IMR-90 (cell line): ENCODE data around the gene PRDM15. TPM values are rescaled to one million over a fixed set of nuclear protein-coding genes. Genes with fewer than 3 reads are reported as not detected.

Source experiments
- ATAC-seq: fragments of 200-7000 bp; cut with Tn5 transposase; 2 replicates; pipeline ENCODE4 v1.9.1; 2020; ENCODE audit warnings: low read depth, mild to moderate bottlenecking, moderate library complexity
- BruUV-seq: library from RNA; stranded (reverse); fragments of 400-500 nt; replicated peaks from 2 replicates; lab custom pipeline; 2021; lab: Mats Ljungman, UMichigan
- CTCF ChIA-PET: fragments of 300-600 bp; formaldehyde crosslinking; extraction: SDS; loops from one replicate; lab custom pipeline; 2021; ENCODE audit warnings: antibody characterized with exemption; lab: Yijun Ruan, JAX
- POLR2A ChIA-PET: fragments of 300-600 bp; sonication (Branson Sonifier 250); formaldehyde crosslinking; loops from one replicate; lab custom pipeline; 2022; ENCODE audit warnings: antibody characterized with exemption; ENCODE audit not compliant: unreplicated experiment; lab: Charles Lee
- DNase-seq: peaks from one replicate; pipeline ENCODE4 v3.0.0; 2013
- H2AFZ ChIP-seq: replicated peaks from 2 replicates; pipeline ENCODE3; 2013; ENCODE audit warnings: low read length, mild to moderate bottlenecking; ENCODE audit not compliant: poor library complexity
- H2AK5ac ChIP-seq: 2 replicates; pipeline ENCODE4 v1.6.1; 2013; ENCODE audit warnings: low read depth, low read length, inconsistent platforms
- H2AK9ac ChIP-seq: replicated peaks from 2 replicates; pipeline ENCODE3; 2013; ENCODE audit warnings: mild to moderate bottlenecking, low read depth, low read length, moderate library complexity; ENCODE audit not compliant: poor library complexity
- H2BK120ac ChIP-seq: 2 replicates; pipeline ENCODE4 v1.6.1; 2013; ENCODE audit warnings: low read depth, low read length, inconsistent platforms
- H2BK15ac ChIP-seq: 3 replicates; pipeline ENCODE4 v1.6.1; 2013; ENCODE audit warnings: low read depth, low read length, inconsistent platforms
- H2BK20ac ChIP-seq: 2 replicates; pipeline ENCODE4 v1.6.1; 2013; ENCODE audit warnings: low read depth, mild to moderate bottlenecking, inconsistent platforms, low read length, moderate library complexity
- H2BK5ac ChIP-seq: 2 replicates; pipeline ENCODE4 v1.6.1; 2013; ENCODE audit warnings: mild to moderate bottlenecking, low read depth, low read length, inconsistent platforms; ENCODE audit not compliant: poor library complexity, severe bottlenecking
- H3K14ac ChIP-seq: replicated peaks from 2 replicates; pipeline ENCODE4 v1.6.1; 2013; ENCODE audit warnings: low read depth, low read length, inconsistent platforms
- H3K18ac ChIP-seq: 2 replicates; pipeline ENCODE4 v1.6.1; 2013; ENCODE audit warnings: low read depth, low read length, control low read depth
- H3K23ac ChIP-seq: 2 replicates; pipeline ENCODE4 v1.6.1; 2013; ENCODE audit warnings: low read depth, low read length, inconsistent platforms
- H3K27ac ChIP-seq: 2 replicates; pipeline ENCODE4 v1.5.1; 2013; ENCODE audit warnings: mild to moderate bottlenecking, control low read depth, low read length; ENCODE audit not compliant: insufficient read depth
- H3K27me3 ChIP-seq: 2 replicates; pipeline ENCODE4 v1.6.1; 2013; ENCODE audit warnings: low read length; ENCODE audit not compliant: control insufficient read depth, insufficient read depth
- H3K36me3 ChIP-seq: 2 replicates; pipeline ENCODE4 v1.6.1; 2013; ENCODE audit warnings: low read length, mixed read lengths; ENCODE audit not compliant: control insufficient read depth, insufficient read depth
- H3K4ac ChIP-seq: 2 replicates; pipeline ENCODE4 v1.6.1; 2013; ENCODE audit warnings: low read depth, low read length, inconsistent platforms
- H3K4me1 ChIP-seq: 2 replicates; pipeline ENCODE4 v1.6.1; 2013; ENCODE audit warnings: low read length, mixed read lengths; ENCODE audit not compliant: control insufficient read depth, insufficient read depth
- H3K4me2 ChIP-seq: 2 replicates; pipeline ENCODE4 v1.6.1; 2013; ENCODE audit warnings: low read depth, mild to moderate bottlenecking, control low read depth, low read length, moderate library complexity
- H3K4me3 ChIP-seq: 2 replicates; pipeline ENCODE4 v1.5.1; 2013; ENCODE audit warnings: low read depth, mild to moderate bottlenecking, control low read depth, low read length, moderate library complexity; ENCODE audit not compliant: insufficient read depth
- H3K56ac ChIP-seq: 2 replicates; pipeline ENCODE4 v1.6.1; 2013; ENCODE audit warnings: low read length, inconsistent platforms; ENCODE audit not compliant: insufficient read depth; ENCODE audit errors: extremely low read depth
- H3K79me1 ChIP-seq, 2 experiments: 2 replicates each; pipeline ENCODE4 v1.6.1; 2013; ENCODE audit warnings: low read length in 2 of 2, inconsistent platforms in 1 of 2, low read depth in 1 of 2
- H3K9ac ChIP-seq: 2 replicates; pipeline ENCODE4 v1.6.1; 2013; ENCODE audit warnings: low read depth, low read length, control low read depth
- H3K9me1 ChIP-seq: 2 replicates; pipeline ENCODE4 v1.6.1; 2013; ENCODE audit warnings: low read length, inconsistent platforms; ENCODE audit not compliant: insufficient read depth
- H3K9me3 ChIP-seq: 2 replicates; pipeline ENCODE4 v1.6.1; 2013; ENCODE audit warnings: low read length; ENCODE audit not compliant: control insufficient read depth, insufficient read depth
- H4K20me1 ChIP-seq: 2 replicates; pipeline ENCODE4 v1.6.1; 2013; ENCODE audit warnings: low read length, inconsistent platforms; ENCODE audit not compliant: insufficient read depth
- H4K5ac ChIP-seq: 2 replicates; pipeline ENCODE4 v1.6.1; 2013; ENCODE audit warnings: mild to moderate bottlenecking, low read depth, low read length, control low read depth
- H4K8ac ChIP-seq, 2 experiments: 2 replicates each; pipeline ENCODE4 v1.6.1; 2013; ENCODE audit warnings: low read depth in 2 of 2, low read length in 2 of 2, control low read depth in 1 of 2, inconsistent platforms in 1 of 2
- H4K91ac ChIP-seq: 2 replicates; pipeline ENCODE4 v1.6.1; 2013; ENCODE audit warnings: low read depth, low read length, inconsistent platforms; ENCODE audit not compliant: insufficient read depth
- CEBPB ChIP-seq: IDR thresholded peaks from 2 replicates; pipeline ENCODE4 v1.6.1; 2012; ENCODE audit warnings: low read depth, low read length, improper control_type of control experiment
- CHD1 ChIP-seq: IDR thresholded peaks from 2 replicates; pipeline ENCODE4 v1.6.1; 2012; ENCODE audit warnings: low read depth, low read length, improper control_type of control experiment
- CTCF ChIP-seq: conservative IDR thresholded peaks from 2 replicates; pipeline ENCODE4 v1.5.1; 2012; ENCODE audit warnings: mild to moderate bottlenecking, low read depth, low read length, improper control_type of control experiment
- ELK1 ChIP-seq: fragments of 150-350 bp; IDR thresholded peaks from 2 replicates; pipeline ENCODE4 v1.6.1; 2016; ENCODE audit warnings: low read depth, mild to moderate bottlenecking, low read length, moderate library complexity, borderline replicate concordance
- FOS ChIP-seq: fragments of 150-350 bp; IDR thresholded peaks from 2 replicates; pipeline ENCODE4 v1.6.1; 2016; ENCODE audit warnings: low read depth, low read length
- NFE2L2 ChIP-seq: fragments of 150-350 bp; IDR thresholded peaks from 2 replicates; pipeline ENCODE4 v1.6.1; 2016; ENCODE audit warnings: low read depth, mild to moderate bottlenecking, low read length
- RCOR1 ChIP-seq: IDR thresholded peaks from 2 replicates; pipeline ENCODE4 v1.6.1; 2012; ENCODE audit warnings: mild to moderate bottlenecking, low read length, improper control_type of control experiment; ENCODE audit not compliant: insufficient replicate concordance
- RFX5 ChIP-seq: IDR thresholded peaks from 2 replicates; pipeline ENCODE4 v1.8.0; 2012; ENCODE audit warnings: low read depth, mild to moderate bottlenecking, low read length, moderate library complexity
- SMC3 ChIP-seq: fragments of 150-350 bp; IDR thresholded peaks from 2 replicates; pipeline ENCODE4 v1.6.1; 2016; ENCODE audit warnings: low read depth, mild to moderate bottlenecking, antibody characterized with exemption, low read length, moderate library complexity
- WGBS, 2 experiments: methylation state at CpG; one replicate each; pipeline versions ENCODE4 v1.1.5 to v1.1.7; 2013; ENCODE audit warnings: missing lambda C conversion rate in 2 of 2; ENCODE audit not compliant: insufficient read length in 1 of 2; ENCODE audit errors: extremely low coverage in 2 of 2; 5-methylcytosine and 5-hydroxymethylcytosine counted together
- dilution Hi-C: fragments of 300-500 bp; cut with HindIII; formaldehyde crosslinking; loops from one replicate; pipeline ENCODE4 v1.14.3; 2018; ENCODE audit warnings: low sequenced_read_pairs; ENCODE audit not compliant: unreplicated experiment
- in situ Hi-C: fragments of 300-500 bp; cut with MboI; formaldehyde crosslinking; loops from 3 replicates; pipeline ENCODE4 v1.14.3; 2019; ENCODE audit warnings: low sequenced_read_pairs, inconsistent platforms, mixed read lengths
- intact Hi-C: fragments of 100-400 bp; cut with micrococcal nuclease; formaldehyde crosslinking; loops from 2 replicates; pipeline ENCODE4 v1.10.0; 2022
- polyA plus RNA-seq, 3 experiments: library from polyadenylated mRNA; depleted of rRNA; stranded (reverse); fragments of >200 nt; gene quantifications; 2 replicates each; pipeline ENCODE4 v1.2.3, GENCODE V29; 2012; ENCODE audit warnings: low replicate concordance in 1 of 3
- total RNA-seq: library from RNA; depleted of rRNA; stranded (reverse); fragments of >200 nt; gene quantifications from 2 replicates; pipeline ENCODE4 v1.2.3, GENCODE V29; 2012

Gene PRDM15
- total and polyA plus RNA-seq, 2 of the 4 experiments (the other 2 are of a cell fraction), result 7.3 to 8.8 TPM

- BruUV-seq, result no TSS peak
- TF ChIP-seq SMC3 (no peak), CEBPB (no peak), RCOR1 (no peak), RFX5 (no peak), ELK1 (no peak), FOS (no peak), CTCF (no peak), CHD1 (no peak), NFE2L2 (no peak)
- no peaks in the 10 kb centered on the region for H3K9me3 ChIP-seq
- no peak overlapping the region for H2AK5ac ChIP-seq
- H3K27ac ChIP-seq, result no peak overlapping the region
- H2AFZ ChIP-seq, result no peak overlapping the region
- no peak for DNase-seq
- no peak overlapping the region for H2BK15ac ChIP-seq
- CTCF ChIA-PET, result no interaction called here
- H4K8ac ChIP-seq, result no peak overlapping the region
- no peak overlapping the region for H3K14ac ChIP-seq
- no peaks in the 10 kb centered on the region for H3K9me1 ChIP-seq
- H4K91ac ChIP-seq, result no peak overlapping the region
- no peak overlapping the region for H2BK5ac ChIP-seq
- H4K20me1 ChIP-seq, result no peaks in the 10 kb centered on the region
- no peak overlapping the region for H3K4ac ChIP-seq
- H3K9ac ChIP-seq, result no peak overlapping the region
- no peaks in the 10 kb centered on the region for H3K79me1 ChIP-seq
- no peak overlapping the region for H2AK9ac ChIP-seq
- H2BK20ac ChIP-seq, result no peak overlapping the region
- no peak overlapping the region for H2BK120ac ChIP-seq
- peaks cover 14% of the 10 kb centered on the region; the same call in 1 of the 2 replicates for H3K36me3 ChIP-seq
- 73% methylated on average over 5 of the region's 19 CpGs; no CpG with 5 or more reads in 1 of the 2 experiments for WGBS, 2 experiments
- H3K23ac ChIP-seq, result no peak overlapping the region
- H3K4me2 ChIP-seq, result no peak overlapping the region
- POLR2A ChIA-PET, result no interaction called here
- H3K18ac ChIP-seq, result no peak overlapping the region
- no peak overlapping the region for H3K56ac ChIP-seq
- H4K5ac ChIP-seq, result no peak overlapping the region
- no peaks in the 10 kb centered on the region for H3K4me1 ChIP-seq
- in situ Hi-C loops, result loop anchor here (5.0 kb wide), 2 partner anchors 208 to 302 kb away; no protein-coding TSS in a partner anchor
- H3K4me3 ChIP-seq, result no peak overlapping the region
- dilution Hi-C loops, result no loop called here
- intact Hi-C loops, result no loop called here
- ATAC-seq, result no peak
- H3K27me3 ChIP-seq, result no peaks in the 10 kb centered on the region
Measured at GRCh38 chr21:41819856-41820281, 59.3 kb downstream of the PRDM15 start.
